H9 (cell line): ENCODE results near the gene APOL5. TPM values are rescaled to one million over a fixed set of nuclear protein-coding genes. Genes with fewer than 3 reads are reported as not detected.
A peak's percentile ranks its signal among the peaks of the same experiment; 100 is the strongest.

ENCODE experiments used
- DNase-seq: peaks from one replicate; pipeline ENCODE4 v3.0.0-alpha.2; 2017
- H2AFZ ChIP-seq: one replicate; pipeline ENCODE4 v1.6.1; 2013; ENCODE audit warnings: mild to moderate bottlenecking, low read length, control low read depth, moderate library complexity
- H2AK5ac ChIP-seq: 2 replicates; pipeline ENCODE4 v1.6.1; 2013; ENCODE audit warnings: low read length, control low read depth, mixed read lengths; ENCODE audit not compliant: insufficient read length
- H2BK120ac ChIP-seq: one replicate; pipeline ENCODE4 v1.6.1; 2013; ENCODE audit warnings: low read depth, mild to moderate bottlenecking, low read length, control low read depth, inconsistent platforms; ENCODE audit not compliant: poor library complexity, severe bottlenecking
- H2BK12ac ChIP-seq: 2 replicates; pipeline ENCODE4 v1.6.1; 2013; ENCODE audit warnings: low read length, control low read depth, mixed read lengths, low read depth; ENCODE audit not compliant: insufficient read length
- H2BK15ac ChIP-seq: 2 replicates; pipeline ENCODE4 v1.6.1; 2013; ENCODE audit warnings: low read depth, low read length, control low read depth
- H2BK20ac ChIP-seq: one replicate; pipeline ENCODE4 v1.6.1; 2013; ENCODE audit warnings: low read depth, mild to moderate bottlenecking, low read length, control low read depth, inconsistent platforms; ENCODE audit not compliant: poor library complexity, severe bottlenecking
- H2BK5ac ChIP-seq: 2 replicates; pipeline ENCODE4 v1.6.1; 2013; ENCODE audit warnings: low read length, control low read depth, mixed read lengths; ENCODE audit not compliant: insufficient read length
- H3K14ac ChIP-seq: 2 replicates; pipeline ENCODE4 v1.6.1; 2013; ENCODE audit warnings: low read length, control low read depth; ENCODE audit not compliant: insufficient read depth
- H3K18ac ChIP-seq: 2 replicates; pipeline ENCODE4 v1.6.1; 2013; ENCODE audit warnings: low read depth, mild to moderate bottlenecking, mixed read lengths, low read length, control low read depth; ENCODE audit not compliant: insufficient read length
- H3K23ac ChIP-seq: 2 replicates; pipeline ENCODE4 v1.6.1; 2013; ENCODE audit warnings: low read length, control low read depth, mixed read lengths, low read depth; ENCODE audit not compliant: insufficient read length
- H3K23me2 ChIP-seq: 2 replicates; pipeline ENCODE4 v1.6.1; 2013; ENCODE audit warnings: low read depth, mild to moderate bottlenecking, mixed read lengths, low read length, control low read depth; ENCODE audit not compliant: insufficient read length, poor library complexity, severe bottlenecking
- H3K27ac ChIP-seq: 2 replicates; pipeline ENCODE4 v1.5.1; 2013; ENCODE audit warnings: low read length, control low read depth, mixed read lengths, low read depth; ENCODE audit not compliant: insufficient read length
- H3K27me3 ChIP-seq: 2 replicates; pipeline ENCODE4 v1.6.1; 2013; ENCODE audit warnings: low read length, control low read depth, inconsistent platforms; ENCODE audit not compliant: insufficient read depth
- H3K4ac ChIP-seq: 2 replicates; pipeline ENCODE4 v1.6.1; 2013; ENCODE audit warnings: low read depth, mild to moderate bottlenecking, control low read depth, inconsistent platforms, low read length, moderate library complexity
- H3K4me1 ChIP-seq: 2 replicates; pipeline ENCODE4 v1.6.1; 2013; ENCODE audit warnings: low read length, control low read depth, inconsistent platforms; ENCODE audit not compliant: insufficient read depth
- H3K4me2 ChIP-seq: 2 replicates; pipeline ENCODE4 v1.6.1; 2013; ENCODE audit warnings: low read length, control low read depth, mixed read lengths; ENCODE audit not compliant: insufficient read length, insufficient read depth
- H3K56ac ChIP-seq: 2 replicates; pipeline ENCODE4 v1.6.1; 2013; ENCODE audit warnings: low read depth, mild to moderate bottlenecking, mixed read lengths, low read length, control low read depth; ENCODE audit not compliant: insufficient read length
- H3K79me1 ChIP-seq: 2 replicates; pipeline ENCODE4 v1.6.1; 2013; ENCODE audit warnings: low read depth, mild to moderate bottlenecking, moderate library complexity, low read length, control low read depth, inconsistent platforms; ENCODE audit not compliant: insufficient read depth, poor library complexity, severe bottlenecking
- H3K79me2 ChIP-seq: 2 replicates; pipeline ENCODE4 v1.6.1; 2013; ENCODE audit warnings: low read length, control low read depth, inconsistent platforms; ENCODE audit not compliant: insufficient read depth
- H3K9ac ChIP-seq: 2 replicates; pipeline ENCODE4 v1.6.1; 2013; ENCODE audit warnings: low read length, control low read depth, mixed read lengths; ENCODE audit not compliant: insufficient read length; ENCODE audit errors: extremely low read depth
- H3K9me3 ChIP-seq: one replicate; pipeline ENCODE4 v1.6.1; 2013; ENCODE audit warnings: low read depth, low read length, inconsistent platforms; ENCODE audit not compliant: control insufficient read depth
- H3T11ph ChIP-seq: one replicate; pipeline ENCODE4 v1.6.1; 2013; ENCODE audit warnings: mild to moderate bottlenecking, low read length, control low read depth, inconsistent platforms
- H4K20me1 ChIP-seq: one replicate; pipeline ENCODE4 v1.6.1; 2013; ENCODE audit not compliant: control insufficient read depth, insufficient read length, insufficient read depth
- H4K5ac ChIP-seq: 2 replicates; pipeline ENCODE4 v1.6.1; 2013; ENCODE audit warnings: low read depth, mild to moderate bottlenecking, mixed read lengths, low read length, control low read depth; ENCODE audit not compliant: insufficient read length
- H4K8ac ChIP-seq: replicated peaks from 2 replicates; pipeline ENCODE4 v1.6.1; 2013; ENCODE audit warnings: low read length, control low read depth, mixed read lengths, low read depth; ENCODE audit not compliant: insufficient read length
- H4K91ac ChIP-seq: 2 replicates; pipeline ENCODE4 v1.6.1; 2013; ENCODE audit warnings: low read depth, mild to moderate bottlenecking, moderate library complexity, mixed read lengths, low read length, control low read depth; ENCODE audit not compliant: insufficient read length
- H3K27ac Mint-ChIP-seq, 3 experiments: 2 replicates in 2 of 3; 3 replicates in 1 of 3; pipeline ENCODE4 v1.8.0; 2020 to 2021; ENCODE audit warnings: mixed read lengths in 3 of 3, mild to moderate bottlenecking in 1 of 3, moderate library complexity in 1 of 3
- H3K27me3 Mint-ChIP-seq: 2 replicates; pipeline ENCODE4 v1.8.0; 2021; ENCODE audit warnings: low read depth, mild to moderate bottlenecking, moderate library complexity, mixed read lengths
- H3K36me3 Mint-ChIP-seq, 3 experiments: 2 replicates in 2 of 3; 3 replicates in 1 of 3; pipeline ENCODE4 v1.8.0; 2020 to 2021; ENCODE audit warnings: low read depth in 3 of 3, mixed read lengths in 3 of 3; ENCODE audit not compliant: insufficient read depth in 1 of 3
- H3K4me1 Mint-ChIP-seq, 2 experiments: 2 replicates each; pipeline ENCODE4 v1.8.0; 2020; ENCODE audit warnings: mixed read lengths in 2 of 2
- H3K4me3 Mint-ChIP-seq, 2 experiments: 2 replicates in 1 of 2; 3 replicates in 1 of 2; pipeline ENCODE4 v1.8.0; 2020 to 2021; ENCODE audit warnings: mild to moderate bottlenecking in 2 of 2, mixed read lengths in 2 of 2, moderate library complexity in 1 of 2
- H3K9me3 Mint-ChIP-seq, 2 experiments: 2 replicates in 1 of 2; 3 replicates in 1 of 2; pipeline ENCODE4 v1.8.0; 2020; ENCODE audit warnings: mild to moderate bottlenecking in 2 of 2, mixed read lengths in 2 of 2, moderate library complexity in 1 of 2
- WGBS: extraction: QIAGEN DNeasy Blood & Tissue Kit; methylation state at CpG from one replicate; pipeline ENCODE4 v1.1.7; 2013; ENCODE audit warnings: missing lambda C conversion rate, low lambda C conversion rate, mixed read lengths; ENCODE audit not compliant: insufficient read length; ENCODE audit errors: extremely low coverage; 5-methylcytosine and 5-hydroxymethylcytosine counted together
- total RNA-seq: library from RNA; stranded (reverse); gene quantifications from 2 replicates; pipeline ENCODE4 v1.2.1, GENCODE V29; 2021
- TF ChIP-seq, protein P1 (sequence below): fragments of 200-600 bp; sonication (generic); conservative IDR thresholded peaks from 3 replicates; pipeline ENCODE4 v1.8.0; 2021; ENCODE audit warnings: antibody characterized with exemption, mild to moderate bottlenecking

Gene APOL5
- total RNA-seq, 1 experiment from 2014 or later, result not detected

GRCh38 chr22:35742342-35743100, 24.8 kb downstream of the APOL5 start:
- H3K23ac ChIP-seq, result no peak overlapping the region
- no peak for DNase-seq
- H2BK20ac ChIP-seq, result no peak overlapping the region
- no peak overlapping the region for H3T11ph ChIP-seq
- H3K4ac ChIP-seq, result no peak overlapping the region
- peaks cover 24 to 53% of the 10 kb centered on the region in 2 experiments for H3K4me1 Mint-ChIP-seq
- H4K91ac ChIP-seq, result no peak overlapping the region
- H3K9ac ChIP-seq, result no peak overlapping the region
- no peak overlapping the region for H3K18ac ChIP-seq
- H3K27me3 Mint-ChIP-seq, result no peaks in the 10 kb centered on the region
- no peak overlapping the region for H3K4me3 Mint-ChIP-seq
- H2AK5ac ChIP-seq, result no peak overlapping the region
- H4K8ac ChIP-seq, result no peak overlapping the region
- H3K36me3 Mint-ChIP-seq, result peaks cover 17 to 42% (median 36%) of the 10 kb centered on the region in 3 experiments
- no peak overlapping the region for H2BK12ac ChIP-seq
- no peaks in the 10 kb centered on the region for H3K79me1 ChIP-seq
- no peak overlapping the region for H2AFZ ChIP-seq
- H3K27me3 ChIP-seq, result no peaks in the 10 kb centered on the region; the same call in 1 of the 2 replicates
- no peaks in the 10 kb centered on the region for H4K20me1 ChIP-seq
- WGBS, result no CpG with 5 or more reads among the region's 9 CpGs
- no peaks in the 10 kb centered on the region for H3K9me3 Mint-ChIP-seq
- H2BK120ac ChIP-seq, result no peak overlapping the region
- H2BK15ac ChIP-seq, result no peak overlapping the region
- H3K23me2 ChIP-seq, result no peaks in the 10 kb centered on the region
- H3K27ac ChIP-seq, result no peak overlapping the region
- H4K5ac ChIP-seq, result no peak overlapping the region
- no peak overlapping the region for H3K14ac ChIP-seq
- no peak overlapping the region for H3K56ac ChIP-seq
- H3K9me3 ChIP-seq, result no peaks in the 10 kb centered on the region
- peak overlapping the region in 1 of 3 experiments; percentile 41; a peak in 1 of 7 replicates for H3K27ac Mint-ChIP-seq
- H3K4me2 ChIP-seq, result no peak overlapping the region
- H3K4me1 ChIP-seq, result no peaks in the 10 kb centered on the region
- no peaks in the 10 kb centered on the region for H3K79me2 ChIP-seq
- H2BK5ac ChIP-seq, result no peak overlapping the region
- TF ChIP-seq, protein P1, sequence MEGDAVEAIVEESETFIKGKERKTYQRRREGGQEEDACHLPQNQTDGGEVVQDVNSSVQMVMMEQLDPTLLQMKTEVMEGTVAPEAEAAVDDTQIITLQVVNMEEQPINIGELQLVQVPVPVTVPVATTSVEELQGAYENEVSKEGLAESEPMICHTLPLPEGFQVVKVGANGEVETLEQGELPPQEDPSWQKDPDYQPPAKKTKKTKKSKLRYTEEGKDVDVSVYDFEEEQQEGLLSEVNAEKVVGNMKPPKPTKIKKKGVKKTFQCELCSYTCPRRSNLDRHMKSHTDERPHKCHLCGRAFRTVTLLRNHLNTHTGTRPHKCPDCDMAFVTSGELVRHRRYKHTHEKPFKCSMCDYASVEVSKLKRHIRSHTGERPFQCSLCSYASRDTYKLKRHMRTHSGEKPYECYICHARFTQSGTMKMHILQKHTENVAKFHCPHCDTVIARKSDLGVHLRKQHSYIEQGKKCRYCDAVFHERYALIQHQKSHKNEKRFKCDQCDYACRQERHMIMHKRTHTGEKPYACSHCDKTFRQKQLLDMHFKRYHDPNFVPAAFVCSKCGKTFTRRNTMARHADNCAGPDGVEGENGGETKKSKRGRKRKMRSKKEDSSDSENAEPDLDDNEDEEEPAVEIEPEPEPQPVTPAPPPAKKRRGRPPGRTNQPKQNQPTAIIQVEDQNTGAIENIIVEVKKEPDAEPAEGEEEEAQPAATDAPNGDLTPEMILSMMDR, result no peak
